GM18520 (cell line): ENCODE results near the gene SPIRE1.
"Not testable (repeated sequence)": the region's sequence is repeated elsewhere in the genome, so short reads cannot be mapped to it uniquely, and the experiment has no call there.

Experiments
- ATAC-seq: cut with Tn5 transposase; IDR thresholded peaks from one replicate; pipeline ENCODE4 v1.9.1; 2021; ENCODE audit not compliant: unreplicated experiment

SPIRE1 gene

GRCh38 chr18:12423393-12423792 lies 234.5 kb downstream of the SPIRE1 start:
- ATAC-seq, result no peak

- no peak for ATAC-seq
Observed at GRCh38 chr18:12422936-12423335, 235.0 kb downstream of the SPIRE1 start.

GRCh38 chr18:12421732-12422131 lies 236.2 kb downstream of the SPIRE1 start:
- ATAC-seq, result no peak

- ATAC-seq, result no peak
Observed at GRCh38 chr18:12420821-12421421, 237.0 kb downstream of the SPIRE1 start.

- ATAC-seq, result no peak
Observed at GRCh38 chr18:12417687-12418086, 240.2 kb downstream of the SPIRE1 start.

GRCh38 chr18:12416098-12416729 lies 241.7 kb downstream of the SPIRE1 start:
- no peak for ATAC-seq

- ATAC-seq, result no peak
Observed at GRCh38 chr18:12411456-12411855, 246.5 kb downstream of the SPIRE1 start.

GRCh38 chr18:12410747-12411146 lies 247.2 kb downstream of the SPIRE1 start:
- not testable (repeated sequence) for ATAC-seq

GRCh38 chr18:12410081-12410481 lies 247.8 kb downstream of the SPIRE1 start:
- no peak for ATAC-seq

- no peak for ATAC-seq
Observed at GRCh38 chr18:12409469-12409868, 248.4 kb downstream of the SPIRE1 start.

GRCh38 chr18:12408247-12408869 lies 249.5 kb downstream of the SPIRE1 start:
- no peak for ATAC-seq

GRCh38 chr18:12406371-12407111 lies 251.4 kb downstream of the SPIRE1 start:
- ATAC-seq, result no peak

GRCh38 chr18:12405066-12405465 lies 252.8 kb downstream of the SPIRE1 start:
- ATAC-seq, result no peak

- no peak for ATAC-seq
Observed at GRCh38 chr18:12403601-12404506, 254.1 kb downstream of the SPIRE1 start.

GRCh38 chr18:12401881-12402280 lies 256.0 kb downstream of the SPIRE1 start:
- no peak for ATAC-seq

- ATAC-seq, result no peak
Observed at GRCh38 chr18:12399231-12399630, 258.7 kb downstream of the SPIRE1 start.

GRCh38 chr18:12398625-12399024 lies 259.3 kb downstream of the SPIRE1 start:
- no peak for ATAC-seq

- no peak for ATAC-seq
Observed at GRCh38 chr18:12397793-12398192, 260.1 kb downstream of the SPIRE1 start.

- ATAC-seq, result no peak
Observed at GRCh38 chr18:12397254-12397653, 260.7 kb downstream of the SPIRE1 start.
